HS-5 (cell line): Measurements from ENCODE around the gene CRABP2.

Experiments used
- DNase-seq: peaks from one replicate; pipeline ENCODE4 v3.0.0-alpha.2; 2012; ENCODE audit warnings: low read depth

The CRABP2 gene

DNA sequence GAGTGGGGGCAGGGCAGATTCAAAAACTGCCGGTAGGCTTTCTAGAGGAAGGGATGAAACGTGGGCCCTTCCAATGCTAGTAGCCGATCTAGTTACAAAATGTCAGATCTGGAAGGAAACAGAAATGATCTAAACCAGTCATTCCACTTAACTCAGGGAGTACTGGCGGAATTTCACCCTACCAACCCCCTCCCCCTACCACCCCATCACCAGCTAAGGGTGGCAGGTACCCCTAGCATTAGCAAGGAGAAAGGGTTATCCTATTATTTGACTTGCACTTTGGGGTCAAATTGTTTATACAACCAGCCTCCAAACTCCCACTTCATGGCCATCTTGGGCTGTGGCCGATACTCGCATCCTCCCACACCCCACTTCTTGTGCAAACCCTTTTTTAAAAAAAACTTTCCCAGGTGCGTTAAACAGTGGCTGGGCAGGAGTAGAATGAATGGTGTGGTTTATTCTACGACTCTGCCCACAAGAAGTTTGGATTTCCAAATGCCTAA, 36.1 kb upstream of the CRABP2 start:
- DNase-seq: no peak

DNA sequence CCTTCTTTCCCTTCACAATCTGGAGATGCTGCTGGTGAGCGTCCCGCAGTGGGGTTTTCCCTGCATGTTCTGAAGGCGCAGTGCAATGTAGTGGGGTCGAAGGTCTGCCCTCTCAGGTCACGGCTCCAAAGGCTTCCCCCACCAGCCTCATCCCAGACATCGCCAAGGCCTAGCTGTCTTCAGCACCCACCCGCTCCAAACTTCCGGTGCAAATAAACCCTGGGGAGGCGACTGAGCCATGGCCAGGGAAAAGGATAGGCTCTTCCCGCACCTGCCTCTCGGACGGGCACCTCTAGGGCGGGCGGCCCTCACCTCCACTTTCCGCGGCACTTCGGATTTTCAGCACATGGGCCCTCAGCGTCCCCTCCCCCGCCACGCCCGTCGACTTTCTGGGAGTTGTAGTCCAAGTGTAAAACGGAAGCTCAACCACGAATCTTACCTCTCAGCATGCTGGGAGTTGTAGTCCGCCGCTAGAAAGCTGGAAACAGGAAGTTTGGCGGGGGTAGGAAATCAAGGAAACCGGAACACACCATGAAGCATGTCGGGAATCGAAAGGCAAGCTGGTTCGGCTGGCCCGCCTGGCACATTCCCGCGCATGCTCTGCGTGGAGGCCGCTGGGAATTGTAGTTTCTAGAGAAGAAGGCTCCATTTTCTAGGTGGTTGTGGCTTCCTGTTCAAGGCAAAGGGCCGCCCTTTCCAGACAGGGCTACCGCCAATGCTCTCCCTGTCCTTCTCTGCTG, 35.5 kb upstream of the CRABP2 start, which contains the start of gene MRPL24:
MRPL24 (minus strand) TSS at position 348 of the 740 bp plus-strand sequence. CDS start 2,384 bp downstream, outside the sequence.
- DNase-seq: peak; percentile 99

DNA sequence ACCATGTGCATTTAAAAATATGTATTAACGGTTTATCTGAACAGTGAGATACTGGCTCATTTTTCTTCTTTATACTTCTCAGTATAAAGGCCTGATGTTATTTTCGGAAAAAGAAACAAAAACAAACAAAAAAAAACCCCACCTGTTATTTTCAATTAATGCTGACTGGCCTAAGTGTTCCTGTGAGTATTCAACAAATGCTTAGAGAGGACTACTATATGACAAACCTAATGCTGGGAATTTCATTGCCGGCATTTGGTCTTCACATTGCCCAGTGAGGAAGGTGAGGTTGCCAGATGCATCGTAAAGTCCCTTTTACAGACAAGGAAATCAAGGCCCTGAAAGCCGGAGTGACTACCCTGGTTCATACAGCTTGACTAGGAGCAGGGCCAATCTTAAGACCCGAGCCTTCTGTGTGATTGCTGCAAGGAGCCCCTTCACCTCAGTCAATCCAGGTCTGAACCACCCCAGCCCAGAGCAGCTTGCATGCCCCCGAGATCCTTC, 34.9 kb upstream of the CRABP2 start:
- no peak for DNase-seq

GRCh38 chr1:156738916-156739315, 33.5 kb upstream of the CRABP2 start:
- DNase-seq: no peak

GRCh38 chr1:156738407-156738806, 33.0 kb upstream of the CRABP2 start:
- no peak for DNase-seq

DNA sequence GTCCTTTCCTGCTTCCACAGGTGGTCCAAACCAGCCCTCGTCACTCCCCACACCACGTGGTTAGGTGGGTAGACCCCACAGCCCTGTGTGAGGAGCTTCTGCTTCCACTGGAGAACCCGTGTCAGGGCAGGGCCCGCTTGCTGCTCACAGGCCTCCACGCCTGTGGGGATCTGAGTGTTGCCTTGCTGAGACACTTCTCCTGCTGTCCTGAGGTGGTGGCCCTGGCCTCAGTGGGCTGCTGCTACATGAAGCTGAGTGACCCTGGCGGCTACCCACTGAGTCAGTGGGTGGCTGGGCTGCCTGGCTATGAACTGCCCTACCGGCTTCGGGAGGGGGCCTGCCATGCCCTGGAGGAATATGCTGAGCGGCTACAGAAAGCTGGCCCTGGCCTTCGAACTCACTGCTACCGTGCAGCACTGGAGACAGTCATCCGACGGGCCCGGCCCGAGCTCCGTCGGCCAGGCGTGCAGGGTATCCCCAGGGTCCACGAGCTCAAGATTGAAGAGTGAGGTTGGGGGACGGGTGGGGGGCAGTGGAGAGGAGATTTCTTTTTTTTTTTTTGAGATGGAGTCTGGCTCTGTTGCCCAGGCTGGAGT, 28.7 kb upstream of the CRABP2 start:
- no peak for DNase-seq

DNA sequence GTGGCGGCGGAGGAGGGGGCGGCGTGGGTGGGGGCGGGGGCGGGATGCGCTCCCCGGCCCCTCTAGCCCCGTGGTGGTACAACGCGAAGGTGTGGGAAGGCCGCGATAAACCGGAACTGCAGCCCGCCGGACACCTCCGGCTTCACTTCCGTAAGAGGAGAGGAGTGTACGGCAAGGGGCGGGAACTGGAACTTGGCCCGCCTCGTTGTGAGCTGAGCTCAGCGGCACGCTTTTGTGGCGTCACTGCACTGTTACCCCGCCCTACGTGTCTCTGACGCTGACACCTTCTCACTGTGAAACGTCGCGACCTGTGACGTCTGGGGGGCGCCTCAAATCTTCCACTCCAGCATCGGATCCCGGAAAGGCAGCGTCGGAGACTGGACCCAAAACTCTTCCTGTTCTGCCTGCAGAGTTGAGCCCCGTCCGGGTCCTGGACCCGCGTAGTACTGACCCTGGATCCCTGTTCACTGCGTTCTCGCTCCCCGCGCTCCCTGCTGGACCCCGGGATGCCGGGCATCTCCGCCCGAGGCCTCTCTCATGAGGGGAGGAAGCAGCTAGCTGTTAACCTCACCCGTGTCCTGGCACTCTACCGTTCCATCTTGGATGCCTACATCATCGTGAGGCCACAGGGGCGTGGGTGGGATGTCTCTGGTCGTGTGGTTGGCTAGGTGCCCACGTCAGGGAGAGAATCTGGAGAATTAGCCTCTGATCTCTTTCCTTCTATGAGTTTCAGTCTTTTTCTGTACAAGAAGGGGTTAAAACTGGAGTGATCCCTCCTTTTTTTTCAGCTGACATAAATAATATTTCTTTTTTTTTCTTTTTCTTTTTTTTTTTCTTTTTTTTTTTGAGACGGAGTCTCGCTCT, 23.4 kb upstream of the CRABP2 start, which contains the start of gene ISG20L2:
ISG20L2 (minus strand) TSS at position 168 of the 864 bp plus-strand sequence. CDS start 1,114 bp downstream, outside the sequence.
- DNase-seq: peak; percentile 91

- DNase-seq: no peak
Measured at GRCh38 chr1:156727926-156728598, 22.7 kb upstream of the CRABP2 start, which contains the start of gene METTL25B. TSS of gene METTL25B (plus strand) at chr1:156728469. CDS start at chr1:156729105, 636 bp downstream.

DNA sequence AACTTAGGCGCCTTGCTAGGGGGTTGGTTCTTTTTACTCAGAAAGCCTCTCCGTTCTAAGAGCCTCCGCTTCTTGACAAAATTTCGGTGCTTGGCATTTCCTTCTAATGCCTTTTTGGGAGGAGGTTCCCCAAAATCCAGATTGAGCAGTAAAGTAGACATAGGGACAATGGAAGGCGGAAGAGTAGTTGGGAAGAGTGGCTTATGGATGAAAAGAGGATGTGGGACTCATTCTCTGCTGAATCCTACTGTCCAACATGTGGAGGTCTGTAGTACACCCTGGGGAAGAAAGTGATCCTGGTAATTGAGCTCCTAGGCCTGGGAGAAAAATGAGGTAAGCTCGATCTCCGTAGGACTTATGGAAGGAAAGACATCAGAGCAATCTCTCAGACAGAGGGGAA, 22.1 kb upstream of the CRABP2 start:
- DNase-seq: no peak

- DNase-seq: no peak
Measured at GRCh38 chr1:156726549-156727226, 21.3 kb upstream of the CRABP2 start.

DNA sequence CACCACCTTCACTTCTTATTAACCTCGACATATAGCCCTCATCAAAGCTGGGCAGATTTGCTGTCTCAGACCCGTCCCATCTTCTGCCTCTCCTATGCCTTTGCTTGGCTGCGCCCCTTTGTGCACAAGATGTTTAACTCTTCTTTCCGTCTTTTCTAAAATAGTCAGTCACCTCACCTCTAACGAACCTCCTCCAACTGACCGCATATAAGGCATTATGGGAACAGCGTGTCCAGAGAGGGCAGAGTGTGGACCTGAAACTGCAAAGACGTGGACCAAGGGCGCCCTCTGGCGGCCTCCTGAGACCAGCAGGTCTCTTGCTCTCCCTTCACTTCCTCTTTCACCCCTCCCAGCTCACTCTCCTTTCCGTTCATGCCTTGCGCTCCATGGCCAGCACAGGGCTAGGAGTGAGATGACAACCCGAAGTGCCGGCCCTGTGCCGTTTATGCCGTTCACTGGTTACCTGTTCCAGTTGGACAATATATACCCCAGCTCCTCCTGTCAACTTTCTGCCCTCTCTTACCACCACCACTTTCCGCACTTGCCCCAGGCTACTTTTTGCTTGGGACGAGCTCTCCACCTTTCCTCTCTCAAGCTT, 20.4 kb upstream of the CRABP2 start:
- DNase-seq: peak; percentile 83

DNA sequence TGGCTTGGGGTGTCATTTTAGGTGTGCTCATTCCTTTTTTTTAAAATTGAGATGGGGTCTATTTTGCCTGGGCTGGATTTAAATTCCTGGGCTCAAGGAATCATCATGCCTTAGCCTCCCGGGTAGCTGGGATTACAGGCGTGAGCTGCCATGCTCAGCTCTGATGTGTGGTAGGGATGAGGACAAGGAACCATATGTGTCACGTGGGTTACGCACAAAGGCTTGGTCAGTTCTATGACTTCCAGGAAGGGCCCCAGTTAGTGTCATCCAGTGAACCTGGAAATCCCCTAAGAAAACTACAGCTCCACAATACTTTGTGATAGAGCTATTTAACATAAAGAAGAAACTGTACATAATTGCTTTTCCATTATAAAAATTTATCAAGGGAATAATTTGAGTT, 16.2 kb upstream of the CRABP2 start:
- no peak for DNase-seq

- DNase-seq: no peak
Measured at GRCh38 chr1:156721131-156721530, 15.7 kb upstream of the CRABP2 start.

- no peak for DNase-seq
Measured at GRCh38 chr1:156717351-156717750, 12.0 kb upstream of the CRABP2 start.

DNA sequence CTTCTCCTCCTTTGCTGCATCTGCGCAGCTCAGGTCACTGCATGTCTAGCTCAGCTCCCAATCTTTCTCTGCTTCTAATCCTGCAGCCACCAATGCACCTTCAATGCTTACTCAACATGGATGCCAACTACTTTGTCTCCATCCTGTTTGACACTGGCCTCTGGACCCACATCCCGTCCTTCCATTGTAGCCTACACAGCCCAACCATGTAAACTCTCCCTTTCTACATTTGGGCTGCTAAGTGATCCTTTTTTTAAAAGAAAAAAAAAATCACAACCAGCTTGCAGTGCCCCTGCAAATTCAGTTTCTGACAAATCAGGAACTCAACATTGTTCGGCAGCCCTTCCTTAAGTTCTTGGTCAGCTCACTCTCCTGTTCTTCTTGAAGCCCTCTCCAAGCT, 9.4 kb upstream of the CRABP2 start:
- no peak for DNase-seq

DNA sequence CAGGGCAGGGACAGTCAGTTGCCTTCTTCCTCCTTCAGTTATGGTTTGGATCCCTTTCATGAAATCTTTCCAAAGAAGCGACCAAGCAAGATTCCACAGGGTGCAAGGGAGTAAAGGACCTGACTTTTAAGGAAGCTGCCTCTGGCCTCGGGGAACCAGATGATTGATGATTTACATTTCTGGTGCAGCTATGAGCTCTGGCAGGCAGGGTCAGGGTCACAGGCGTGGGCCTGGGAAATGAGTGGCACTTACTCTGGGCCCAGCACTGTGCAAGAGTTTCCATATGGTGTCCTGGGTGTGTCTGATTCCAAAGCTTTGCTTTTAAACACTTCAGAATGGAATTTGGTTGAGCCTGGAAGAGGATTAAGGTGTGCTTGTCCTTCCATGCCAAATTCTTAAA, 7.2 kb upstream of the CRABP2 start:
- DNase-seq: no peak

DNA sequence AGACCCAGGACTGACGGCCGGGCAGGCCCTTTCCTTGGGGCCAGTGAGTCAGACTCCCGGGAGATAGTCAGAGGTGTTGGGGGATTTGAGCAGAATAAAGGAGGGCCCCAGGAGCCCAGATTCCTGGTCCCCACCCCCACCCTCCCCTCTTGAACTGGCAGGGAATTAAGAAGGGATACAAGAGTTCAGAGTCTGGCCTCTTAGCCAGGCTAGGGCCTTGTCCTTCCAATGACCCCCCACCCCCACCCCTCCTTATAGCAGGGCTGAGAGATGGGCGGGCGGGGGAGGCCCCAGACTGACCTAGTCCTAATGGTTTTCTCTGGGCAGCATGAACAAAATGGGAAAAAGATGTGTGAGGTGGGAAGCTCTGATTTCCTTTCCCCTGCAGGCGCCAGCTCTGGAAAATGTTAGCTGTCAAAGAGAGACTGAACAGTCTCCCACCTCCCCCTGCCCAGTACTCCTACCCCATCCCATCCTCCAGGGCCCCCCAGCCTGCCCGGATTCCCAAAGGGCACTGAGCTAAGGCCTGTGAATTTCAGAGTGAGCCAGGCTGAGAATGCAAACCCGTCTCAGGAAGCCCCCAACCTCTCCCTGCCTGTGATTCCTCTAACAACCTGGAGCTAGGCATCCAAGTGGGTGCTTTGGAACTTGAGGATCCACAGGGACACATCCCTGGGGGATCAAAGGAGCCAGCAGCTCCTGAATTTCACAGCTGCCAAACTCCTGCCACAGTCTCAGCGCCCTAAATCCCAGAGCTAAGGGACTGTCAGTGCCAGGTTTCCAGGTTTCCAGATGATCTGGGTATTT, 5.8 kb upstream of the CRABP2 start:
- DNase-seq: no peak

GRCh38 chr1:156709757-156710489, 4.5 kb upstream of the CRABP2 start:
- no peak for DNase-seq

DNA sequence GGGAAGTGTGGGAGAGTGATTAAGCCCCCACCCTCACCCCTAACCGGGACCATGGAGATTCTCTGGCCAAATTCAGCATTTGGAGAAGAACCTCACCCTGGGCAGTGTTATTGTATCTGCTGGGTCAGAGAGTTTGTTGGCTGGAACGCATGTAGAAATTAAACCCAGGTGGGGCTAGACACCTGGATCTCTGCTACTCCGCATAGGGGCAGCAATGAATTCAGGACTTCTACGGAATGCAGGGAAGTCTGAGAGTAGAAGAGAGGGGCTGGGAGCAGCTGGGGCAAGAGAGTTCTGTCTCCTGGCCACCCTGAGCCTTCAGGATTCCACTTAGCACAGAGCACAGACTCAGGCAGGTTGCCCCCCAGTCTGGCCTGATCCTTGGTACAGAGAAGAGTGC, 3.6 kb upstream of the CRABP2 start:
- DNase-seq: no peak
